ENCODE measurements around the gene NFKBIA. TPM values are rescaled to one million over a fixed set of nuclear protein-coding genes. Genes with fewer than 3 reads are reported as not detected.
"Not testable (repeated sequence)": the region's sequence is repeated elsewhere in the genome, so short reads cannot be mapped to it uniquely, and the experiment has no call there.

Gene NFKBIA
- total and polyA plus RNA-seq, 4 donors, result 39.3 to 90.7 (median 55.4) TPM

GRCh38 chr14:35374263-35374712, 30.3 kb downstream of the NFKBIA start:
- H3K4me1 ChIP-seq (ENCODE audit: control insufficient read depth, insufficient read depth, low read length), result peaks cover 5% of the 10 kb centered on the region
- WGBS (ENCODE audit: insufficient coverage), result 85% methylated on average over 4 of the region's 7 CpGs
- DNase-seq (ENCODE audit: low read depth in 4 of 6, low spot score in 6 of 6), result peak in 1 of 6 donors; percentile 25

GRCh38 chr14:35373208-35373607, 31.3 kb downstream of the NFKBIA start:
- H3K4me3 ChIP-seq (ENCODE audit: low read depth, low read length); H3K27me3 ChIP-seq (ENCODE audit: control insufficient read depth, insufficient read depth, low read length); H3K27ac ChIP-seq (ENCODE audit: low read depth, low read length); H3K36me3 ChIP-seq (ENCODE audit: control insufficient read depth, insufficient read depth, low read length); DNase-seq (ENCODE audit: low read depth in 4 of 6, low spot score in 6 of 6); H3K9me3 ChIP-seq (ENCODE audit: control insufficient read depth, insufficient read depth, low read length): not testable (repeated sequence)
- WGBS (ENCODE audit: insufficient coverage), result 97% methylated on average over 5 of the region's 11 CpGs
- H3K4me1 ChIP-seq (ENCODE audit: control insufficient read depth, insufficient read depth, low read length), result peaks cover 14% of the 10 kb centered on the region

More at GRCh38 chr14:35374263-35374712, 30.3 kb downstream of the NFKBIA start:
- Histone ChIP-seq H3K9me3 (ENCODE audit: control insufficient read depth, insufficient read depth, low read length) (peaks cover 2% of the 10 kb centered on the region), H3K27ac (ENCODE audit: low read depth, low read length) (no peak overlapping the region), H3K36me3 (ENCODE audit: control insufficient read depth, insufficient read depth, low read length) (no peaks in the 10 kb centered on the region), H3K27me3 (ENCODE audit: control insufficient read depth, insufficient read depth, low read length) (no peaks in the 10 kb centered on the region), H3K4me3 (ENCODE audit: low read depth, low read length) (no peak overlapping the region)

GRCh38 chr14:35370969-35371368, 33.6 kb downstream of the NFKBIA start:
- H3K27ac ChIP-seq (ENCODE audit: low read depth, low read length), result no peak overlapping the region
- H3K4me1 ChIP-seq (ENCODE audit: control insufficient read depth, insufficient read depth, low read length), result peaks cover 30% of the 10 kb centered on the region
- no CpG with 5 or more reads among the region's 5 CpGs for WGBS (ENCODE audit: insufficient coverage)
- H3K4me3 ChIP-seq (ENCODE audit: low read depth, low read length), result no peak overlapping the region
- no peak for DNase-seq (ENCODE audit: low read depth in 4 of 6, low spot score in 6 of 6)
- H3K9me3 ChIP-seq (ENCODE audit: control insufficient read depth, insufficient read depth, low read length), result peaks cover 2% of the 10 kb centered on the region
- no peaks in the 10 kb centered on the region for H3K36me3 ChIP-seq (ENCODE audit: control insufficient read depth, insufficient read depth, low read length)
- H3K27me3 ChIP-seq (ENCODE audit: control insufficient read depth, insufficient read depth, low read length), result no peaks in the 10 kb centered on the region

GRCh38 chr14:35369701-35370191, 34.8 kb downstream of the NFKBIA start:
- no peak for DNase-seq (ENCODE audit: low read depth in 4 of 6, low spot score in 6 of 6)
- no peak overlapping the region for H3K27ac ChIP-seq (ENCODE audit: low read depth, low read length)
- no peaks in the 10 kb centered on the region for H3K27me3 ChIP-seq (ENCODE audit: control insufficient read depth, insufficient read depth, low read length)
- peaks cover 36% of the 10 kb centered on the region for H3K4me1 ChIP-seq (ENCODE audit: control insufficient read depth, insufficient read depth, low read length)
- H3K36me3 ChIP-seq (ENCODE audit: control insufficient read depth, insufficient read depth, low read length), result no peaks in the 10 kb centered on the region
- peaks cover 2% of the 10 kb centered on the region for H3K9me3 ChIP-seq (ENCODE audit: control insufficient read depth, insufficient read depth, low read length)
- WGBS (ENCODE audit: insufficient coverage), result 85% methylated on average over 24 of the region's 24 CpGs
- H3K4me3 ChIP-seq (ENCODE audit: low read depth, low read length), result no peak overlapping the region

GRCh38 chr14:35368583-35369392, 35.8 kb downstream of the NFKBIA start:
- Histone ChIP-seq H3K4me3 (ENCODE audit: low read depth, low read length) (no peak overlapping the region), H3K36me3 (ENCODE audit: control insufficient read depth, insufficient read depth, low read length) (no peaks in the 10 kb centered on the region), H3K9me3 (ENCODE audit: control insufficient read depth, insufficient read depth, low read length) (peaks cover 2% of the 10 kb centered on the region), H3K4me1 (ENCODE audit: control insufficient read depth, insufficient read depth, low read length) (peaks cover 36% of the 10 kb centered on the region), H3K27ac (ENCODE audit: low read depth, low read length) (no peak overlapping the region), H3K27me3 (ENCODE audit: control insufficient read depth, insufficient read depth, low read length) (no peaks in the 10 kb centered on the region)
- no peak for DNase-seq (ENCODE audit: low read depth in 4 of 6, low spot score in 6 of 6)
- 40% methylated on average over 33 of the region's 37 CpGs for WGBS (ENCODE audit: insufficient coverage)

- no peak overlapping the region for H3K27ac ChIP-seq (ENCODE audit: low read depth, low read length)
- no peak for DNase-seq (ENCODE audit: low read depth in 4 of 6, low spot score in 6 of 6)
- no peaks in the 10 kb centered on the region for H3K36me3 ChIP-seq (ENCODE audit: control insufficient read depth, insufficient read depth, low read length)
- peaks cover 36% of the 10 kb centered on the region for H3K4me1 ChIP-seq (ENCODE audit: control insufficient read depth, insufficient read depth, low read length)
- no CpG with 5 or more reads among the region's 2 CpGs for WGBS (ENCODE audit: insufficient coverage)
- no peaks in the 10 kb centered on the region for H3K27me3 ChIP-seq (ENCODE audit: control insufficient read depth, insufficient read depth, low read length)
- H3K4me3 ChIP-seq (ENCODE audit: low read depth, low read length), result no peak overlapping the region
- peaks cover 2% of the 10 kb centered on the region for H3K9me3 ChIP-seq (ENCODE audit: control insufficient read depth, insufficient read depth, low read length)
Observed at GRCh38 chr14:35368139-35368460, 36.4 kb downstream of the NFKBIA start.

GRCh38 chr14:35367056-35367372, 37.5 kb downstream of the NFKBIA start:
- 92% methylated on average over 3 of the region's 5 CpGs for WGBS (ENCODE audit: insufficient coverage)
- H3K9me3 ChIP-seq (ENCODE audit: control insufficient read depth, insufficient read depth, low read length), result peaks cover 2% of the 10 kb centered on the region
- no peak overlapping the region for H3K27ac ChIP-seq (ENCODE audit: low read depth, low read length)
- H3K36me3 ChIP-seq (ENCODE audit: control insufficient read depth, insufficient read depth, low read length), result no peaks in the 10 kb centered on the region
- DNase-seq (ENCODE audit: low read depth in 4 of 6, low spot score in 6 of 6), result no peak
- peaks cover 40% of the 10 kb centered on the region for H3K4me1 ChIP-seq (ENCODE audit: control insufficient read depth, insufficient read depth, low read length)
- no peaks in the 10 kb centered on the region for H3K27me3 ChIP-seq (ENCODE audit: control insufficient read depth, insufficient read depth, low read length)
- no peak overlapping the region for H3K4me3 ChIP-seq (ENCODE audit: low read depth, low read length)

- Histone ChIP-seq H3K4me3 (ENCODE audit: low read depth, low read length) (no peak overlapping the region), H3K27ac (ENCODE audit: low read depth, low read length) (no peak overlapping the region), H3K9me3 (ENCODE audit: control insufficient read depth, insufficient read depth, low read length) (peaks cover 2% of the 10 kb centered on the region), H3K27me3 (ENCODE audit: control insufficient read depth, insufficient read depth, low read length) (no peaks in the 10 kb centered on the region), H3K4me1 (ENCODE audit: control insufficient read depth, insufficient read depth, low read length) (peaks cover 40% of the 10 kb centered on the region), H3K36me3 (ENCODE audit: control insufficient read depth, insufficient read depth, low read length) (no peaks in the 10 kb centered on the region)
- no peak for DNase-seq (ENCODE audit: low read depth in 4 of 6, low spot score in 6 of 6)
- 82% methylated on average over 6 of the region's 8 CpGs for WGBS (ENCODE audit: insufficient coverage)
Observed at GRCh38 chr14:35366521-35366976, 38.0 kb downstream of the NFKBIA start.

GRCh38 chr14:35366056-35366451, 38.5 kb downstream of the NFKBIA start:
- H3K27ac ChIP-seq (ENCODE audit: low read depth, low read length), result no peak overlapping the region

More at GRCh38 chr14:35366056-35366451, 38.5 kb downstream of the NFKBIA start:
- WGBS (ENCODE audit: insufficient coverage), result 89% methylated on average over 12 of the region's 12 CpGs
- DNase-seq (ENCODE audit: low read depth in 4 of 6, low spot score in 6 of 6), result no peak
- Histone ChIP-seq H3K4me3 (ENCODE audit: low read depth, low read length) (no peak overlapping the region), H3K4me1 (ENCODE audit: control insufficient read depth, insufficient read depth, low read length) (peaks cover 40% of the 10 kb centered on the region), H3K9me3 (ENCODE audit: control insufficient read depth, insufficient read depth, low read length) (no peaks in the 10 kb centered on the region), H3K36me3 (ENCODE audit: control insufficient read depth, insufficient read depth, low read length) (no peaks in the 10 kb centered on the region), H3K27me3 (ENCODE audit: control insufficient read depth, insufficient read depth, low read length) (no peaks in the 10 kb centered on the region)

Measured in spinal cord (tissue), 10 donors.